Testis (tissue), 3 donors: ENCODE results near the gene C22orf31. TPM values are rescaled to one million over a fixed set of nuclear protein-coding genes. Genes with fewer than 3 reads are reported as not detected.
"Not testable (repeated sequence)": the region's sequence is repeated elsewhere in the genome, so short reads cannot be mapped to it uniquely, and the experiment has no call there.

Experiments
- DNase-seq: peaks from one replicate; pipeline ENCODE4 v3.0.0-alpha.2; 2019
- H3K27ac ChIP-seq, 2 donors: fragments of 200-600 bp; sonication (generic); one replicate each; pipeline ENCODE4 v1.5.1; 2019
- H3K27me3 ChIP-seq: fragments of 200-600 bp; sonication (generic); one replicate; pipeline ENCODE4 v1.5.1; 2019
- H3K36me3 ChIP-seq: fragments of 200-600 bp; sonication (generic); one replicate; pipeline ENCODE4 v1.5.1; 2017; ENCODE audit warnings: low read depth; ENCODE audit errors: missing control alignments
- H3K4me1 ChIP-seq: fragments of 200-600 bp; sonication (generic); one replicate; pipeline ENCODE4 v1.5.1; 2019
- H3K4me3 ChIP-seq, 2 donors: fragments of 200-600 bp; sonication (generic); one replicate each; pipeline ENCODE4 v1.5.1; 2017 to 2019
- H3K9me3 ChIP-seq: fragments of 200-600 bp; sonication (generic); one replicate; pipeline ENCODE4 v1.5.1; 2017
- POLR2A ChIP-seq: fragments of 450-650 bp; IDR thresholded peaks from one replicate; pipeline ENCODE4 v1.6.1; 2017; ENCODE audit warnings: antibody characterized with exemption, mild to moderate bottlenecking, moderate library complexity
- WGBS, 2 donors: methylation state at CpG; one replicate each; pipeline ENCODE4 v1.1.5; 2018; 5-methylcytosine and 5-hydroxymethylcytosine counted together
- intact Hi-C: fragments of 100-400 bp; cut with DNase I; formaldehyde crosslinking; loops from one replicate; pipeline ENCODE4 v1.15.1; 2023; ENCODE audit warnings: low total_unique reads
- polyA plus RNA-seq: library from polyadenylated mRNA; stranded (reverse); fragments of 350-450 nt; fragmentation: Illumina TruSeq; extraction: RNeasy Lipid Tissue Mini Kit (QIAGEN cat#74804); gene quantifications from one replicate; pipeline ENCODE4 v1.2.3, GENCODE V29; 2014; ENCODE audit warnings: low read depth, low replicate concordance; ENCODE audit not compliant: insufficient read depth
- total RNA-seq, 2 donors: library from RNA; depleted of rRNA; stranded (reverse); fragments of >200 nt; gene quantifications; one replicate each; pipeline ENCODE4 v1.2.3, GENCODE V29; 2016
- TF ChIP-seq, protein P1 (sequence below), 3 experiments: fragments of 450-650 bp in 2 of 3; fragments of 200-600 bp in 1 of 3; sonication (generic) in 1 of 3; IDR thresholded peaks; one replicate each; pipeline ENCODE4 v1.5.1; 2016 to 2019; ENCODE audit warnings: antibody characterized with exemption in 3 of 3, mild to moderate bottlenecking in 2 of 3, moderate library complexity in 1 of 3

C22orf31 gene
- total and polyA plus RNA-seq, 3 donors from 2014 or later = 1.8 to 10.9 (median 4.5) TPM

DNA sequence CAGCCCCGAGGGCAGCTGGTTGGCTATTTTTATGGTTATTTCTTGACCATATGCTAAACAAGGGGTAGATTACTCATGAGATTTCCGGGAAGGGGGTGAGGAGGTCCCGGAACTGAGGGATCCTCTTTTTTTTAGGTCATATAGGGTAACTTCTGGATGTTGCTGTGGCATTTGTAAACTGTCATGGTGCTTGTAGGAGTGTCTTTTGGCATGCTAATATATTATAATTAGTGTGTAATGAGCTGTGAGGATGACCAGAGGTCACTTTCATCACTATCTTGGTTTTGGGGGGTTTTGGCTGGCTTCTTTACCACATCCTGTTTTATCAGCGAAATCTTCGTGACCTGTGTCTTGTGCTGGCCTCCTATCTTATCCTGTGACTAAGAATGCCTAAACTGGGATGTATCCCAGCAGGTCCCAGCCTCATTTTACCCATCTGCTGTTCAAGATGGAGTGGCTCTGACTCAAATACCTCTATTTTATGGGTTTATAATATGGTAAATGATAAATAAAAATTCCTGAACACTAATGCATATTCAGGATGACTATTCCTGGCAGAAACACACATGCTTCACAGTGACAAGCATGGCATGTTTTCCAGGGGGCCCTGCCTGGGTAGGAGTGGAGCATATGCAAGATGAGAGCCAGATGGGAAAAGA is 22.4 kb upstream of the C22orf31 start:
- TF ChIP-seq POLR2A = no peak
- TF ChIP-seq, protein P1, sequence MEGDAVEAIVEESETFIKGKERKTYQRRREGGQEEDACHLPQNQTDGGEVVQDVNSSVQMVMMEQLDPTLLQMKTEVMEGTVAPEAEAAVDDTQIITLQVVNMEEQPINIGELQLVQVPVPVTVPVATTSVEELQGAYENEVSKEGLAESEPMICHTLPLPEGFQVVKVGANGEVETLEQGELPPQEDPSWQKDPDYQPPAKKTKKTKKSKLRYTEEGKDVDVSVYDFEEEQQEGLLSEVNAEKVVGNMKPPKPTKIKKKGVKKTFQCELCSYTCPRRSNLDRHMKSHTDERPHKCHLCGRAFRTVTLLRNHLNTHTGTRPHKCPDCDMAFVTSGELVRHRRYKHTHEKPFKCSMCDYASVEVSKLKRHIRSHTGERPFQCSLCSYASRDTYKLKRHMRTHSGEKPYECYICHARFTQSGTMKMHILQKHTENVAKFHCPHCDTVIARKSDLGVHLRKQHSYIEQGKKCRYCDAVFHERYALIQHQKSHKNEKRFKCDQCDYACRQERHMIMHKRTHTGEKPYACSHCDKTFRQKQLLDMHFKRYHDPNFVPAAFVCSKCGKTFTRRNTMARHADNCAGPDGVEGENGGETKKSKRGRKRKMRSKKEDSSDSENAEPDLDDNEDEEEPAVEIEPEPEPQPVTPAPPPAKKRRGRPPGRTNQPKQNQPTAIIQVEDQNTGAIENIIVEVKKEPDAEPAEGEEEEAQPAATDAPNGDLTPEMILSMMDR (IDR thresholded peaks at IDR 0.05) = no peak
- intact Hi-C loops = no loop called here
- WGBS, 2 donors = 81 to 84% methylated on average over 5 of the region's 5 CpGs

DNA sequence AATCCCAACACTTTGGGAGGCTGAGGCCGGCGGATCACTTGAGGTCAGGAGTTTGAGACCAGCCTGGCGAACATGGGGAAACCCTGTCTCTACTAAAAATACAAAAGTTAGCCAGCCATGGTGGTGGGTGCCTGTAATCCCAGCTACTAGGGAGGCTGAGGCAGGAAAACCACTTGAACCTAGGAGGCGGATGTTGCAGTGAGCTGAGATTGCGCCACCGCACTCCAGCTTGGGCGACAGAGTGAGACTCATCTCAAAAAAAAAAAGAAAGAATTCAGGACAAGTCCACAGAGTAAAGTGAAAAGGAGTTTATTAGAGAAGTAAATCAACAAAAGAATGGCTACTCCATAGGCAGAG is 21.9 kb upstream of the C22orf31 start:
- H3K4me1 ChIP-seq = peaks cover 30% of the 10 kb centered on the region
- DNase-seq, H3K9me3 ChIP-seq, H3K4me3 ChIP-seq, intact Hi-C loops, H3K27ac ChIP-seq, H3K27me3 ChIP-seq, H3K36me3 ChIP-seq: not testable (repeated sequence)
- WGBS, 2 donors = 90 to 99% methylated on average over 7 of the region's 7 CpGs

More for the DNA sequence above, 22.4 kb upstream of the C22orf31 start:
- no peak for DNase-seq
- H3K27ac ChIP-seq = no peak overlapping the region
- H3K4me1 ChIP-seq = peaks cover 25% of the 10 kb centered on the region
- no peaks in the 10 kb centered on the region for H3K9me3 ChIP-seq
- no peaks in the 10 kb centered on the region for H3K36me3 ChIP-seq
- H3K4me3 ChIP-seq = no peak overlapping the region
- H3K27me3 ChIP-seq = no peaks in the 10 kb centered on the region

DNA sequence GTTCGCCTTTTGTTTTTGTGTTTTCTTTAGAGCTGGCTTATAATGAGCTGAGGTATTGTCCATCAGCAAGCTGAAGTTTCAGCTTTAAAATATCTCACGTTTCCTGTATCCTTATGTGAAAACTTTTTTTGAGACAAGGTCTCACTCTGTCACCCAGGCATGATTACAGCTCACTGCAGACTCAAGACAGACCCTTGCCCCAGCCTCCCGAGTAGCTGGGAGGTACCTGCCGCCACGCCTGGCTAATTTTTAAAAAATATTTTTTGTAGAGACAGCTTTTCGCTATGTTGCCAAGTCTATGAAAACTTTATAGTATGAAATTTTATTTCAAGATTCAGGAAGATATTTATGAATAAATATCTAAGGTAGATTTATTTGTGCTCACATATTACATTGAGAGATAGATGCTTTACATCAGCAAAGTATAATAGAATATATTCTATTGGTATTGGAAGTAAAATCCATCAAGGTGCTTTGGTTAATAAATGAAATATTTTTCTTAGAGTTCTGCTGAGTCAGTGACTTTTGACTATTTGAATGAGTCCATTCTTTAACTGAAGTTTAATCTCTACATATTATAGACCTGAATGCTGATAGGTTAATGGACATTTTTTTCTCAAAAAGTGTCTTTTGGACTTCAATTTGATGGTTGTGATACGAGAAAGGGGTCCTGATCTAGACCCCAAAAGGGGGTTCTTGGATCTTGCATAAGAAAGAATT is 21.4 kb upstream of the C22orf31 start:
- no peaks in the 10 kb centered on the region for H3K9me3 ChIP-seq
- intact Hi-C loops = no loop called here
- no peak for DNase-seq
- no peaks in the 10 kb centered on the region for H3K36me3 ChIP-seq
- H3K27ac ChIP-seq = no peak overlapping the region
- 88 to 92% methylated on average over 7 of the region's 7 CpGs for WGBS, 2 donors
- TF ChIP-seq, protein P1 (IDR thresholded peaks at IDR 0.05) = no peak
- no peak for TF ChIP-seq POLR2A
- H3K4me1 ChIP-seq = peaks cover 36% of the 10 kb centered on the region
- no peaks in the 10 kb centered on the region for H3K27me3 ChIP-seq
- H3K4me3 ChIP-seq = no peak overlapping the region

DNA sequence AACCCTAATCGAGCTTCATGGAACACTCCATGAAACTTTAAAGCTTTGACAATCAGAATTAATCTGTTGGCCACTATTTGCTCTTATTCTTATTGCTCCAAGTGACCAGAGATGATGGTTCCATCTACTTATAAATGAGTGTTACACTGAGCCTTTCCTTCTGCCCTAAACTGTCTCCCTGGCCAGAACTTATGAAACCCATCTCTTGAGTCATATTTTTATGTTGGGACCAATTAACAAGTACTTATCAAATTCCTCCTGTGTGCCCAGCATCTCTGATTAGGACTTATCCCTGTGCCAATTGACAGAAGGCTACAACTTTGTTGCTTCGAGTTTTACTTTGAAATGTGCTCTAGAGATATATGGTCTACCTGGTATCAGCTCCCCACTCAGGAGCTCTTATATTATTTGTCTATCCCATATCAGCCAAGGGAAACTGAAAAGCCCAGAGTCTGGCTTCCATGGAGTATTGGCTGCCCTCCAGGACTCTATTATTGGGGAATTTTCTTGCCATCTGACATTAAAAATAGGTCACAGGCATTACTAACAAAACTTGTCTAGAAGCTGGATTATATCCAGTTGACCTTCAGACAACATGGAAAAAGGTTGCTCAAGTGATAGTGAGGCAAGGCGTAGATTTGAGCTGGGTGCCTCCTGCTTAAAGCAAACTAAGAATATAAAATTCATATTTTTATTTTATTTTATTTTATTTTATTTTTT is 20.0 kb upstream of the C22orf31 start:
- Histone ChIP-seq H3K4me3 (no peak overlapping the region), H3K27ac (no peak overlapping the region), H3K4me1 (peaks cover 37% of the 10 kb centered on the region), H3K36me3 (no peaks in the 10 kb centered on the region), H3K9me3 (no peaks in the 10 kb centered on the region), H3K27me3 (no peaks in the 10 kb centered on the region)
- no peak for TF ChIP-seq POLR2A
- TF ChIP-seq, protein P1 (IDR thresholded peaks at IDR 0.05) = no peak
- intact Hi-C loops = no loop called here
- no peak for DNase-seq
- 54 to 79% methylated on average over 3 of the region's 3 CpGs for WGBS, 2 donors
